K562 (cell line): ENCODE data around the gene CXCL5. TPM values are rescaled to one million over a fixed set of nuclear protein-coding genes. Genes with fewer than 3 reads are reported as not detected.

Source experiments
- ATAC-seq: fragments of 200-7000 bp; cut with Tn5 transposase; 3 replicates; pipeline ENCODE4 v1.9.1; 2020; ENCODE audit warnings: moderate library complexity
- BruUV-seq: library from RNA; stranded (reverse); fragments of 400-500 nt; replicated peaks from 2 replicates; lab custom pipeline; 2021; lab: Mats Ljungman, UMichigan
- CTCF ChIA-PET: fragments of 300-600 bp; formaldehyde crosslinking; extraction: SDS; loops from one replicate; lab custom pipeline; 2021; ENCODE audit warnings: low intra/inter-chr PET ratio; lab: Yijun Ruan, JAX
- POLR2A ChIA-PET: fragments of 300-600, 350-650 bp; sonication (Branson Sonifier 250); formaldehyde crosslinking; extraction: SDS; loops from one replicate; lab custom pipeline; 2021; ENCODE audit warnings: antibody characterized with exemption, inconsistent platforms; lab: Yijun Ruan, JAX
- DNase-seq, 4 experiments: peaks; one replicate each; pipeline versions ENCODE4 v3.0.0 to v3.0.0-alpha.2; 2011 to 2018; ENCODE audit warnings: low spot score in 3 of 4, mixed read lengths in 3 of 4; ENCODE audit errors: extremely low read depth in 1 of 4
- FAIRE-seq: peaks from 2 replicates; lab custom pipeline; 2011; peaks lifted over from hg19 to GRCh38; lab: Jason Lieb, UNC
- H2AFZ ChIP-seq: 2 replicates; pipeline ENCODE4 v1.6.0; 2011; ENCODE audit warnings: low read depth, low read length, control low read depth, inconsistent platforms
- H3K27ac ChIP-seq: fragments of 200-600 bp; 3 replicates; pipeline ENCODE4 v1.8.0; 2011; ENCODE audit warnings: low read depth, mild to moderate bottlenecking, control low read depth, inconsistent platforms, low read length, moderate library complexity, mixed read lengths; ENCODE audit errors: extremely low read depth
- H3K27me3 ChIP-seq, 2 experiments: fragments of 300-600 bp in 1 of 2; 2 replicates in 1 of 2; 3 replicates in 1 of 2; pipeline versions ENCODE4 v1.6.0 to v1.8.0; 2011; ENCODE audit warnings: inconsistent platforms in 2 of 2, low read length in 2 of 2, mild to moderate bottlenecking in 1 of 2, mixed read lengths in 1 of 2, moderate library complexity in 1 of 2; ENCODE audit not compliant: control insufficient read depth in 2 of 2, insufficient read depth in 2 of 2
- H3K36me3 ChIP-seq: fragments of 300-600 bp; 3 replicates; pipeline ENCODE4 v1.8.0; 2011; ENCODE audit warnings: mild to moderate bottlenecking, low read length, inconsistent platforms; ENCODE audit not compliant: control insufficient read depth, insufficient read depth
- H3K4me1 ChIP-seq, 2 experiments: fragments of 200-600 bp in 1 of 2; replicated peaks in 1 of 2; 2 replicates in 1 of 2; 3 replicates in 1 of 2; pipeline versions ENCODE4 v1.5.1 to v1.8.0; 2011; ENCODE audit warnings: inconsistent platforms in 2 of 2, low read length in 2 of 2, mild to moderate bottlenecking in 1 of 2, mixed read lengths in 1 of 2, moderate library complexity in 1 of 2; ENCODE audit not compliant: control insufficient read depth in 2 of 2, insufficient read depth in 2 of 2
- H3K4me2 ChIP-seq: 2 replicates; pipeline ENCODE4 v1.6.1; 2011; ENCODE audit warnings: low read length, control low read depth, inconsistent platforms, mixed read lengths; ENCODE audit not compliant: insufficient read depth
- H3K4me3 ChIP-seq: fragments of 200-600 bp; sonication (generic), shearing (Covaris generic); 2 replicates; pipeline ENCODE4 v1.5.1; 2016; ENCODE audit warnings: control low read depth, inconsistent platforms
- H3K79me2 ChIP-seq: fragments of 200-600 bp; 3 replicates; pipeline ENCODE4 v1.8.0; 2011; ENCODE audit warnings: low read length, inconsistent platforms; ENCODE audit not compliant: control insufficient read depth, insufficient read depth
- H3K9ac ChIP-seq, 2 experiments: 2 replicates each; pipeline versions ENCODE4 v1.6.0 to v1.6.1; 2011; ENCODE audit warnings: low read depth in 2 of 2, low read length in 2 of 2, control low read depth in 1 of 2, inconsistent platforms in 1 of 2, mild to moderate bottlenecking in 1 of 2, mixed read lengths in 1 of 2; ENCODE audit not compliant: insufficient read depth in 1 of 2
- H3K9me1 ChIP-seq: one replicate; pipeline ENCODE4 v1.6.0; 2011; ENCODE audit warnings: inconsistent platforms, mild to moderate bottlenecking, low read length, moderate library complexity; ENCODE audit not compliant: control insufficient read depth, insufficient read depth
- H3K9me3 ChIP-seq: replicated peaks from 2 replicates; pipeline ENCODE4 v1.5.1; 2011; ENCODE audit warnings: low read depth, low read length, inconsistent platforms; ENCODE audit not compliant: control insufficient read depth, insufficient read depth
- H4K20me1 ChIP-seq: replicated peaks from 2 replicates; pipeline ENCODE4 v1.6.1; 2011; ENCODE audit warnings: low read length, inconsistent platforms, mixed read lengths; ENCODE audit not compliant: control insufficient read depth, insufficient read depth
- HINFP ChIP-seq: fragments of 450-650 bp; conservative IDR thresholded peaks from 2 replicates; pipeline ENCODE4 v1.6.1; 2016; ENCODE audit warnings: missing genetic modification characterization, low read depth, mild to moderate bottlenecking, control low read depth, missing compliant biosample characterization
- SPI1 ChIP-seq: IDR thresholded peaks from 2 replicates; pipeline ENCODE4 v1.6.1; 2011; ENCODE audit warnings: low read depth, low read length, control low read depth, borderline replicate concordance
- ZBED1 ChIP-seq: IDR thresholded peaks from 2 replicates; pipeline ENCODE4 v1.6.1; 2014
- ZMIZ1 ChIP-seq, 2 experiments: fragments of 150-350 bp in 1 of 2; IDR thresholded peaks; 2 replicates each; pipeline ENCODE4 v1.6.1; 2012 to 2016; ENCODE audit warnings: low read depth in 2 of 2, low read length in 2 of 2, mild to moderate bottlenecking in 1 of 2, moderate library complexity in 1 of 2
- ZNF239 ChIP-seq: fragments of 250-450 bp; sonication (Bioruptor Pico); IDR thresholded peaks from 2 replicates; pipeline ENCODE4 v1.4.0; 2020; ENCODE audit warnings: mild to moderate bottlenecking
- WGBS: fragments of 100-300 bp; shearing (Covaris generic); methylation state at CpG from one replicate; pipeline ENCODE4 v1.1.6; 2016; ENCODE audit warnings: low coverage, mixed read lengths; ENCODE audit not compliant: insufficient coverage; ENCODE audit errors: missing lambda C conversion rate; 5-methylcytosine and 5-hydroxymethylcytosine counted together
- in situ Hi-C: fragments of 300-500 bp; cut with MboI; formaldehyde crosslinking; loops from 4 replicates; pipeline ENCODE4 v1.15.0; 2018; ENCODE audit warnings: inconsistent platforms, mixed read lengths
- intact Hi-C: fragments of 100-400 bp; cut with micrococcal nuclease; formaldehyde crosslinking; loops from 2 replicates; pipeline ENCODE4 v1.14.2; 2022
- polyA plus RNA-seq, 8 experiments: library from polyadenylated mRNA; depleted of rRNA in 4 of 8; stranded (reverse) in 5 of 8; unstranded in 3 of 8; fragments of >200 nt; fragmentation: Nextera tagmentation in 2 of 8; fragmentation: Illumina TruSeq in 1 of 8; extraction: Ambion mirVana in 2 of 8; extraction: Trizol in 1 of 8; gene quantifications; 2 replicates each; pipeline versions ENCODE4 v1.2.1 to v1.2.3, GENCODE V29; 2011 to 2014; ENCODE audit warnings: inconsistent platforms in 1 of 8, missing spikeins in 1 of 8
- total RNA-seq, 7 experiments: library from RNA; depleted of rRNA in 6 of 7; stranded (reverse); fragments of >200 nt in 6 of 7; fragmentation: Illumina TruSeq in 2 of 7; extraction: Trizol in 2 of 7; gene quantifications; 2 replicates each; pipeline versions ENCODE4 v1.2.1 to v1.2.3, GENCODE V29; 2011 to 2021; ENCODE audit warnings: low replicate concordance in 1 of 7

Gene CXCL5
- total and polyA plus RNA-seq, 9 of the 15 experiments (the other 6 are each of a cell fraction or from before 2014, with no cell fraction given), result not detected

GRCh38 chr4:74023709-74024108 is 25.2 kb upstream of the CXCL5 start:
- WGBS, result 62% methylated on average over 2 of the region's 2 CpGs
- Histone ChIP-seq H3K9me1 (no peaks in the 10 kb centered on the region), H3K9me3 (no peaks in the 10 kb centered on the region), H3K4me1 (no peaks in the 10 kb centered on the region), H3K79me2 (no peaks in the 10 kb centered on the region), H3K27me3 (no peaks in the 10 kb centered on the region), H3K4me2 (no peak overlapping the region), H3K9ac (no peak overlapping the region), H3K36me3 (no peaks in the 10 kb centered on the region), H3K4me3 (no peak overlapping the region), H4K20me1 (no peaks in the 10 kb centered on the region)
- intact Hi-C loops (no loop called here), in situ Hi-C loops (no loop called here)
- no TSS peak for BruUV-seq
- CTCF ChIA-PET, result no interaction called here
- DNase-seq, result no peak
- no peak for TF ChIP-seq ZMIZ1 (IDR thresholded peaks at IDR 0.05; ENCODE audit: low read depth in 2 of 2, low read length in 2 of 2)
- no peak for TF ChIP-seq SPI1
- no peak for TF ChIP-seq ZNF239 (CRISPR knock-in tag)
- TF ChIP-seq ZBED1, result no peak
- TF ChIP-seq HINFP, result no peak
- TF ChIP-seq, all 486 proteins: peak for 0
- ATAC-seq (no peak), FAIRE-seq (no peak)
- no peak overlapping the region for H3K27ac ChIP-seq
- POLR2A ChIA-PET, result no interaction called here
- no peak overlapping the region for H2AFZ ChIP-seq
